Measurements from ENCODE around the gene BMPR1B.

BMPR1B gene

GRCh38 chr4:95087657-95088455 is 330.1 kb downstream of the BMPR1B start:
- DNase-seq (ENCODE audit: low spot score), result no peak

DNA sequence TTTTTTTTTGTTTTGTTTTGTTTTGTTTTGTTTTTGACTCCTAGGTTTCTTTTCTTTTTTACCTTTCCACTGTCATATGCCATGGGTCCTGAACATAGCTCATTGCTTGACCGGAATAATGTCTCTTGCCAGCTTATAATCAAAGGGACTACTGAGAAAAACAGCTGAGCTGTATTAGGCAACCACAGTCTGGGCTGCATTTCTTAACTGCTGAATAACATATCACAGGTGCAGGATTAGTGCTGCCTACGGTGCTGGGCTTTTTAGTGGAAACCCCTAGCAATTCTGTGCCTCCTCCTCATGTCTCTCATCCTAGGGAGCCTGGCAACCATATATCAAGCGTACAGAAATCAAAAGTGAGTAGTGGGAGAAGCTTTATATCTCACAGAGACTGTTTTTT is 333.5 kb downstream of the BMPR1B start:
- no peak for DNase-seq (ENCODE audit: low spot score)

GRCh38 chr4:95092766-95093165 is 335.0 kb downstream of the BMPR1B start:
- no peak for DNase-seq (ENCODE audit: low spot score)

- no peak for DNase-seq (ENCODE audit: low spot score)
These were observed 335.7 kb downstream of the BMPR1B start for GRCh38 chr4:95093460-95093859.

- DNase-seq (ENCODE audit: low spot score), result no peak
These were observed 336.5 kb downstream of the BMPR1B start for GRCh38 chr4:95093936-95094929.

DNA sequence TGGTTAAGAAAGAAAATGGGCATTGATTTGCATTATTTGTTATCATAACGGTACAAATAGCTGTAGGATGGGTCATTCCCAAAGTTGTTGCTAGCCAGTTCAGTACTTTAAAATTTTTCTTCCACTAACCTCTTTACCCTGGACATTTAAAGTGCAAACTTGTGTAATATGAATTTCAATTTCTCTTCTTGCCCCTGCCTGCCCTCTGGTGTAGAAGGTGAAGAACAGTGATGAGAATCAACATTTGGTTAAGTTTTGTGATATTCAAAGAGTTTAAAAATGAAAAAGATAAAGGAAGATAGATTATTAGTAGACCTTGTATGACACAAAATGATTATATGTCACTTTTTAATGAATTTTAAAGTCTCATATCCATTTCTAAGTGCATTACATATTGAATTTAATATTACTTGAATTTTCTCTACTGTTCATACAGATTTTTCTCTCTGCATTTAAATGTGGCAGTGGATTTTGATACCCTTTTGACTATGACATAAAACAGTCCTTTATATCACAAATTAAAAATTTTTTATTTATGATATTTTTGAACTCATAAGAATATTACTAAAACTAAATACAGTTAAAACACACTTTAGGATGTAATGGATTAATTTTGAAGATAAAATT is 337.7 kb downstream of the BMPR1B start:
- peak; percentile 57 for DNase-seq (ENCODE audit: low spot score)

- DNase-seq (ENCODE audit: low spot score), result no peak
These were observed 344.5 kb downstream of the BMPR1B start for GRCh38 chr4:95102162-95102790.

GRCh38 chr4:95105112-95105511 is 347.4 kb downstream of the BMPR1B start:
- no peak for DNase-seq (ENCODE audit: low spot score)

DNA sequence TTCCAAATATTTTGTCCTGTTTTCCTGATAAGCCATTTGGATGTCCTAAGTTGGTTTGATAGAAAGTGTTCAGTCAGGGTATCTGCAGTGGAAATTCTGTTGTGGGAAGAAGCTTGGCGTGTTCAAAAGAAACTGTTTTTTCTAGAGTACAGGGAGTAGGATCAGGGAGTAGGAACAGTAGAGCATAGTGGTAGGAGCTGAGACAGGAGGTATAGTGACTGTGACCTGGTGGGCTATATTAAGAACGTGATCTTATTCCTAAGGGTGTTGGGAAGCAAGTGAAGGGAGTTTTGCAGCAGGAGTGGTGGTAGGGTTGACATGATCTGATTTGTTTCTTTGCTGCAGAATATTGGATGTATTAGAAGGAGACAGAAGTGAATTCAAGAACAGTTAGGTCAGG is 348.2 kb downstream of the BMPR1B start:
- DNase-seq (ENCODE audit: low spot score), result no peak

- DNase-seq (ENCODE audit: low spot score), result no peak
These were observed 348.7 kb downstream of the BMPR1B start for GRCh38 chr4:95106408-95106928.

DNA sequence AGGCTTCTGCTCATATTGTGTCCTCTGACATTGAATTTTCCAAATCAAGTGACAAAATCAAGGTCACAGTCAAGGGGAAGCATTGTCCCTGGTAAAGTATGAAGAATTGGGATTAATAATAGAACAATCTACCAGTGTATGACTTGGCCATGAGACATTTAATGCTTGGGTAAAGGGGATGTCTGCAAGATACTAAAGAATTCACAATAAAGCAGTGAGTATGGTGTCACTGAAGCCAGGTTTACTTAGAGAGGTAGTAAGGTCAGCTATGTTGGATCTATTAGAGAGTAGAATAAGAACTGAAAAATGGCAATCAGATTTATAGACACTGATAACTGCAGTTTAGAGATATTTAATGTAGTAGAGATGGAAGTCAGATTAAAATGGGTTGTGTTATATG is 349.2 kb downstream of the BMPR1B start:
- no peak for DNase-seq (ENCODE audit: low spot score)

GRCh38 chr4:95107635-95108034 is 349.9 kb downstream of the BMPR1B start:
- DNase-seq (ENCODE audit: low spot score), result no peak

- DNase-seq (ENCODE audit: low spot score), result no peak
These were observed 351.2 kb downstream of the BMPR1B start for GRCh38 chr4:95108883-95109421.

- no peak for DNase-seq (ENCODE audit: low spot score)
These were observed 356.8 kb downstream of the BMPR1B start for GRCh38 chr4:95114521-95114920.

DNA sequence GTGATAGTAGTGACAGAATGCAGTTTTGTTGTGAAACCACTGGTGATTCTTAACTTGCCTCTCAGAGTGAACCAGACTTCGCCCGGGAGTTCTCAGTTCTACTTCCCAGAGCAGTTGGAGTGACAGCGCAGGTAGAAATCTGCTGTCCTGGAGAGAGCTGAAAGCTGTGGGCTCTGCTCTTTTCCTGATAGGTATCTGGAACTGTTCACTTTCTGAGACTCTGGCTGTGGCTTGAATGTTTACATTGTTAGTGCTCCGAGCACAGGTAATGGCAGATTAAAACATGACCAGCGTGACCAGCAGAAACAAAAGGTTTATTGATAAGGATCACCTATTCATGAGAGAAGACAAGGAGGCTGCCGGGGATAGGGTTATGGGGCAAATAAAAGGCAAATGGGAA is 360.7 kb downstream of the BMPR1B start:
- DNase-seq (ENCODE audit: low spot score), result peak; percentile 48

GRCh38 chr4:95120456-95120855 is 362.7 kb downstream of the BMPR1B start:
- DNase-seq (ENCODE audit: low spot score), result no peak

DNA sequence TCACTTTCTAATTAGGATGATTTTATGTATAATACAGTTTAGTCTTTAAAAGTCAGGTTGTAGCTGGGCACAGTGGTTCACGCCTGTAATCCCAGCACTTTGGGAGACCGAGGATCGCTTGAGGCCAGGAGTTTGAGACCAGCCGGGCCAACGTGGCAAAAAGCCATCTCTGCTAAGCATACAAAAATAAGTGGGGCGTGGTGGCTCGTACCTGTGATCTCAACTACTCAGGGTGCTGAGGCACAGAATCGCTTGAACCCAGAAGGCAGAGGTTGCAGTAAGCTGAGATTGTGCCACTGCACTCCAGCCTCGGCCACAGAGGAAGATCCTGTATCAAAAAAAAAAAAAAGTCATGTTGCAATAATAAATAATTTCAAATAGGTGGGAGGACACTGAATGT is 364.2 kb downstream of the BMPR1B start:
- no peak for DNase-seq (ENCODE audit: low spot score)

GRCh38 chr4:95124906-95125504 is 367.2 kb downstream of the BMPR1B start:
- peak; percentile 73 for DNase-seq (ENCODE audit: low spot score)

DNA sequence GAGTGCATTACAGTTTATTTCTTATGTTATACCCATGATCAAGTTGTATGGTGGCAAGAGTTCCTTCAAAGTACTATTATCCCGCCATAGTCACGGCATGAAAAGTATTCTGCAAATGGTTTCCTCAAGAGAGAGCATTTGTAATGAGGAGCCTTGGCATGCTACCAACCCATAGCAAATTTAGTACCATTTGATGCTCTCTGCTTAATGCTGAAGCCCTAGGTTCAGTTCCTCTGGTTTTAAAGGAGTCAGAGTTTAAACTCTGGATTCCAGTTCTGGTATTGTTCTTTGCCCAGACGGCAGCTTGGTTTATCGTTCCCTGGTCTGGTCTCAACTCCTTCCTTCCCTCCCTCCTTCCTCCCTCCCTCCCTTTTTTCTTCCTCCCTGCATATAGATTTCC is 371.3 kb downstream of the BMPR1B start:
- DNase-seq (ENCODE audit: low spot score), result no peak

GRCh38 chr4:95129821-95130311 is 372.1 kb downstream of the BMPR1B start:
- no peak for DNase-seq (ENCODE audit: low spot score)

Measured in SK-N-DZ (cell line).